PC-3 (cell line): ENCODE results near the gene AUTS2.

Experiments
- CTCF ChIP-seq: fragments of 300-600 bp; sonication (generic); conservative IDR thresholded peaks from 2 replicates; pipeline ENCODE4 v1.5.1; 2017; ENCODE audit warnings: antibody characterized with exemption, low read depth, mild to moderate bottlenecking, low read length
- EZH2 ChIP-seq: fragments of 300-600 bp; sonication (generic); IDR thresholded peaks from one replicate; pipeline ENCODE4 v1.6.1; 2017; ENCODE audit warnings: antibody characterized with exemption, mild to moderate bottlenecking, low read length; ENCODE audit not compliant: unreplicated experiment
- EZH2phosphoT487 ChIP-seq: fragments of 300-600 bp; sonication (generic); IDR thresholded peaks from 2 replicates; pipeline ENCODE4 v1.6.1; 2018; ENCODE audit warnings: mild to moderate bottlenecking, antibody characterized with exemption, low read length, borderline replicate concordance

- no peak for TF ChIP-seq CTCF
- TF ChIP-seq EZH2: no peak
- no peak for TF ChIP-seq EZH2phosphoT487
These were observed 868.6 kb downstream of the AUTS2 start for GRCh38 chr7:70466725-70467364.
